Breast epithelium (tissue), 4 donors: ENCODE results near the gene SIL1. TPM values are rescaled to one million over a fixed set of nuclear protein-coding genes. Genes with fewer than 3 reads are reported as not detected.
A peak's percentile ranks its signal among the peaks of the same experiment; 100 is the strongest.

Source experiments
- DNase-seq, 2 donors: peaks; one replicate each; pipeline ENCODE4 v3.0.0-alpha.2; 2019; ENCODE audit warnings: low spot score in 2 of 2
- H3K27ac ChIP-seq, 2 donors: fragments of 200-600 bp; sonication (generic) in 1 of 2; one replicate each; pipeline ENCODE4 v1.5.1; 2016 to 2019; ENCODE audit warnings: mild to moderate bottlenecking in 1 of 2
- H3K27me3 ChIP-seq, 2 donors: fragments of 200-600 bp; sonication (generic) in 1 of 2; one replicate each; pipeline versions ENCODE4 v1.5.1 to v1.6.0; 2017 to 2019; ENCODE audit warnings: control low read depth in 1 of 2, mild to moderate bottlenecking in 1 of 2
- H3K36me3 ChIP-seq: fragments of 200-600 bp; one replicate; pipeline ENCODE4 v1.5.1; 2019
- H3K4me1 ChIP-seq, 2 donors: fragments of 200-600 bp; sonication (generic); one replicate each; pipeline ENCODE4 v1.5.1; 2016 to 2019; ENCODE audit warnings: control low read depth in 1 of 2
- H3K4me3 ChIP-seq, 3 donors: fragments of 200-600 bp; sonication (generic); 1 replicate in 2 of 3; 2 replicates in 1 of 3; pipeline ENCODE4 v1.5.1; 2016 to 2019; ENCODE audit warnings: mild to moderate bottlenecking in 3 of 3, moderate library complexity in 2 of 3
- H3K9me3 ChIP-seq, 2 donors: fragments of 200-600 bp; sonication (generic) in 1 of 2; one replicate each; pipeline ENCODE4 v1.5.1; 2016 to 2019; ENCODE audit warnings: control low read depth in 1 of 2
- CTCF ChIP-seq, 3 donors: fragments of 450-650 bp; IDR thresholded peaks; one replicate each; pipeline ENCODE4 v1.5.1; 2016 to 2017; ENCODE audit warnings: antibody characterized with exemption in 3 of 3, mild to moderate bottlenecking in 3 of 3, moderate library complexity in 3 of 3
- POLR2A ChIP-seq: fragments of 450-650 bp; IDR thresholded peaks from one replicate; pipeline ENCODE4 v1.6.1; 2016; ENCODE audit warnings: antibody characterized with exemption, mild to moderate bottlenecking, moderate library complexity
- POLR2AphosphoS5 ChIP-seq, 3 donors: sonication (generic); formaldehyde crosslinking; IDR thresholded peaks; one replicate each; pipeline ENCODE4 v1.6.1; 2017; ENCODE audit warnings: antibody characterized with exemption in 3 of 3
- intact Hi-C: fragments of 100-400 bp; cut with DNase I; formaldehyde crosslinking; loops from one replicate; pipeline ENCODE4 v1.15.1; 2023; ENCODE audit warnings: low total_unique reads
- total RNA-seq, 3 donors: library from RNA; depleted of rRNA; stranded (reverse); fragments of >200 nt; gene quantifications; one replicate each; pipeline ENCODE4 v1.1.0, GENCODE V29; 2016

SIL1 gene
- total RNA-seq, 3 donors from 2014 or later: 29.9 to 63.9 (median 48.2) TPM

- TF ChIP-seq POLR2AphosphoS5 (IDR thresholded peaks at IDR 0.05): no peak
- Histone ChIP-seq H3K36me3 (no peaks in the 10 kb centered on the region), H3K27ac (no peak overlapping the region), H3K4me1 (peaks cover 8 to 22% of the 10 kb centered on the region in 2 donors), H3K9me3 (no peaks in the 10 kb centered on the region), H3K27me3 (no peaks in the 10 kb centered on the region), H3K4me3 (no peak overlapping the region)
- no peak for DNase-seq
- intact Hi-C loops: no loop called here
Measured at GRCh38 chr5:138955671-138956295, 242.4 kb downstream of the SIL1 start.

GRCh38 chr5:138955013-138955660 lies 243.0 kb downstream of the SIL1 start:
- no peak for DNase-seq
- Histone ChIP-seq H3K36me3 (no peaks in the 10 kb centered on the region), H3K9me3 (no peaks in the 10 kb centered on the region), H3K27me3 (no peaks in the 10 kb centered on the region), H3K27ac (peak overlapping the region in 1 of 2 donors; percentile 72), H3K4me3 (no peak overlapping the region), H3K4me1 (peaks cover 8 to 22% of the 10 kb centered on the region in 2 donors)
- TF ChIP-seq POLR2AphosphoS5 (IDR thresholded peaks at IDR 0.05) (no peak), POLR2A (no peak), CTCF (IDR thresholded peaks at IDR 0.05) (no peak)
- intact Hi-C loops: no loop called here

- Histone ChIP-seq H3K27ac (peak overlapping the region; percentile 72 to 74), H3K27me3 (no peaks in the 10 kb centered on the region), H3K4me3 (no peak overlapping the region), H3K4me1 (peaks cover 8 to 22% of the 10 kb centered on the region in 2 donors), H3K9me3 (no peaks in the 10 kb centered on the region), H3K36me3 (no peaks in the 10 kb centered on the region)
- no peak for TF ChIP-seq POLR2AphosphoS5 (IDR thresholded peaks at IDR 0.05)
- no peak for TF ChIP-seq CTCF (IDR thresholded peaks at IDR 0.05)
- TF ChIP-seq POLR2A: no peak
- intact Hi-C loops: no loop called here
- DNase-seq: no peak
Measured at GRCh38 chr5:138954257-138955012, 243.7 kb downstream of the SIL1 start.

- Histone ChIP-seq H3K36me3 (no peaks in the 10 kb centered on the region), H3K27ac (peak overlapping the region; percentile 72 to 74), H3K9me3 (no peaks in the 10 kb centered on the region), H3K27me3 (no peaks in the 10 kb centered on the region), H3K4me1 (peaks cover 8 to 22% of the 10 kb centered on the region in 2 donors), H3K4me3 (peak overlapping the region in 1 of 3 donors; percentile 17)
- peak in 1 of 2 donors; percentile 83 for DNase-seq
- intact Hi-C loops: no loop called here
- no peak for TF ChIP-seq POLR2A
Measured at GRCh38 chr5:138953387-138954256, 244.5 kb downstream of the SIL1 start.

- no peak for DNase-seq
- Histone ChIP-seq H3K4me1 (peaks cover 8 to 22% of the 10 kb centered on the region in 2 donors), H3K36me3 (no peaks in the 10 kb centered on the region), H3K9me3 (no peaks in the 10 kb centered on the region), H3K27ac (peak overlapping the region; percentile 72 to 74), H3K4me3 (peak overlapping the region in 1 of 3 donors; percentile 17), H3K27me3 (no peaks in the 10 kb centered on the region)
- intact Hi-C loops: no loop called here
- no peak for TF ChIP-seq POLR2AphosphoS5 (IDR thresholded peaks at IDR 0.05)
Measured at GRCh38 chr5:138952962-138953361, 245.2 kb downstream of the SIL1 start.

- Histone ChIP-seq H3K9me3 (no peaks in the 10 kb centered on the region), H3K36me3 (no peaks in the 10 kb centered on the region), H3K27ac (peak overlapping the region; percentile 72 to 74), H3K4me3 (no peak overlapping the region), H3K4me1 (peaks cover 8 to 22% of the 10 kb centered on the region in 2 donors), H3K27me3 (no peaks in the 10 kb centered on the region)
- intact Hi-C loops: no loop called here
- TF ChIP-seq POLR2AphosphoS5 (IDR thresholded peaks at IDR 0.05): no peak
- no peak for TF ChIP-seq CTCF (IDR thresholded peaks at IDR 0.05)
- no peak for TF ChIP-seq POLR2A
- DNase-seq: no peak
Measured at GRCh38 chr5:138951986-138952735, 246.0 kb downstream of the SIL1 start.
